ENCODE results near the gene ADGRA1.

GRCh38 chr10:133100706-133101415 lies 13.1 kb downstream of the ADGRA1 start:
- no peak for TF ChIP-seq CTCF (IDR thresholded peaks at IDR 0.05)
- no peak for TF ChIP-seq POLR2A (IDR thresholded peaks at IDR 0.05)

All from prostate gland (tissue), 2 donors.